Smooth muscle cell (in vitro differentiated cells): ENCODE measurements around the gene TYRO3. TPM values are rescaled to one million over a fixed set of nuclear protein-coding genes. Genes with fewer than 3 reads are reported as not detected.

Source experiments
- DNase-seq: peaks from one replicate; lab custom pipeline; 2025; ENCODE audit not compliant: unreplicated experiment; lab: John Stamatoyannopoulos, UW
- H2AFZ ChIP-seq: fragments of 200-600 bp; sonication (generic); 2 replicates; pipeline ENCODE4 v1.6.0; 2016; ENCODE audit warnings: antibody characterized with exemption, low read depth, mild to moderate bottlenecking
- H3F3A ChIP-seq: fragments of 200-600 bp; sonication (generic); 2 replicates; pipeline ENCODE4 v1.6.0; 2017; ENCODE audit warnings: antibody characterized with exemption, low read depth
- H3K27ac ChIP-seq: fragments of 200-600 bp; sonication (generic); 2 replicates; pipeline ENCODE4 v1.5.1; 2016; ENCODE audit warnings: low read depth, mild to moderate bottlenecking
- H3K27me3 ChIP-seq: fragments of 200-600 bp; sonication (generic); 2 replicates; pipeline ENCODE4 v1.6.1; 2016; ENCODE audit warnings: low read depth, mild to moderate bottlenecking
- H3K36me3 ChIP-seq: fragments of 200-600 bp; sonication (generic); 2 replicates; pipeline ENCODE4 v1.5.1; 2016; ENCODE audit warnings: low read depth
- H3K4me1 ChIP-seq: fragments of 200-600 bp; sonication (generic); 2 replicates; pipeline ENCODE4 v1.5.1; 2016; ENCODE audit warnings: low read depth
- H3K4me2 ChIP-seq: fragments of 200-600 bp; sonication (generic); 2 replicates; pipeline ENCODE4 v1.6.0; 2016; ENCODE audit warnings: mild to moderate bottlenecking
- H3K4me3 ChIP-seq: fragments of 200-600 bp; sonication (generic); 2 replicates; pipeline ENCODE4 v1.5.1; 2016; ENCODE audit warnings: mild to moderate bottlenecking
- H3K79me2 ChIP-seq: fragments of 200-600 bp; sonication (generic); 2 replicates; pipeline ENCODE4 v1.6.0; 2016; ENCODE audit warnings: low read depth, mild to moderate bottlenecking
- H3K9ac ChIP-seq: fragments of 200-600 bp; sonication (generic); 2 replicates; pipeline ENCODE4 v1.6.0; 2016; ENCODE audit warnings: low read depth
- H3K9me3 ChIP-seq: fragments of 200-600 bp; sonication (generic); replicated peaks from 2 replicates; pipeline ENCODE4 v1.5.1; 2016; ENCODE audit warnings: low read depth
- H4K20me1 ChIP-seq: fragments of 200-600 bp; sonication (generic); 2 replicates; pipeline ENCODE4 v1.6.0; 2016; ENCODE audit warnings: low read depth
- CTCF ChIP-seq: fragments of 200-600 bp; sonication (generic); IDR thresholded peaks from 2 replicates; pipeline ENCODE4 v1.5.1; 2017; ENCODE audit warnings: borderline replicate concordance, mild to moderate bottlenecking, antibody characterized with exemption; ENCODE audit not compliant: insufficient read depth, poor library complexity, severe bottlenecking
- WGBS: methylation state at CpG from one replicate; pipeline ENCODE4 v1.1.7; 2016; ENCODE audit warnings: low lambda C conversion rate; 5-methylcytosine and 5-hydroxymethylcytosine counted together
- polyA plus RNA-seq: library from polyadenylated mRNA; unstranded; fragments of >200 nt; fragmentation: Nextera tagmentation; extraction: Ambion mirVana; gene quantifications from 2 replicates; pipeline ENCODE4 v1.2.1, GENCODE V29; 2016
- total RNA-seq: library from RNA; depleted of rRNA; stranded (reverse); fragments of >200 nt; gene quantifications from 2 replicates; pipeline ENCODE4 v1.2.3, GENCODE V29; 2014

Gene TYRO3
- total and polyA plus RNA-seq, 2 experiments from 2014 or later, result 11.5 to 20.5 TPM

- TF ChIP-seq CTCF, result no peak
- H3K79me2 ChIP-seq, result no peaks in the 10 kb centered on the region
- H3K4me2 ChIP-seq, result peak overlapping the region; percentile 35
- no peak overlapping the region for H3K4me3 ChIP-seq
- H3K36me3 ChIP-seq, result no peaks in the 10 kb centered on the region
- peaks cover 56% of the 10 kb centered on the region for H3K4me1 ChIP-seq
- H4K20me1 ChIP-seq, result no peaks in the 10 kb centered on the region
- H3K27ac ChIP-seq, result no peak overlapping the region
- H3F3A ChIP-seq, result peaks cover 15% of the 10 kb centered on the region
- no peak for DNase-seq
- H3K9me3 ChIP-seq, result no peaks in the 10 kb centered on the region
- no peaks in the 10 kb centered on the region for H3K27me3 ChIP-seq
- WGBS, result 52% methylated on average over 5 of the region's 5 CpGs
- H2AFZ ChIP-seq, result no peak overlapping the region
- H3K9ac ChIP-seq, result no peak overlapping the region
Measured at GRCh38 chr15:41562244-41562643, 3.2 kb downstream of the TYRO3 start.

DNA sequence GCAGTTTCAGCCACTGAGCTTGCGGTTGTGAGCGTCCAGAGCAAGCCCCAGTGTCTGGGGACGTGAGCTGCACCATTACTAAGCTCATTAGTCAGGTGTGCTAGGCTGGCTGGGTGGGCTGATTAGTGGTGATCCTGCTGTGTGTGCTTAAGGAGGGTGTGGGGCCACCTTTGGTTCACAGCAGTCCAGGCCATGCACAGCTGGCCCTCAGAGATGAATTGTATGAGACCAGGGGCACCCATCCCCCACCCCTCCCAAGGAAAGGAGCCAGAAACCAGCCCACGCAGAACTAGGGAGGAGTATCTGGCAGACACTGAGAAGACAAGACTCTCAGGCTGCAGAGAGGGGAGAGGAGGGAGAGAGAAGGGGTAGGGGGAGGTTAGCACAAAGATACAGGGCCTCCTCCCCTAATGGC is 3.8 kb downstream of the TYRO3 start:
- no peaks in the 10 kb centered on the region for H3K9me3 ChIP-seq
- no peak overlapping the region for H3K27ac ChIP-seq
- H3K27me3 ChIP-seq, result no peaks in the 10 kb centered on the region
- H4K20me1 ChIP-seq, result no peaks in the 10 kb centered on the region
- no peak overlapping the region for H3K4me3 ChIP-seq
- no peak for TF ChIP-seq CTCF
- H2AFZ ChIP-seq, result no peak overlapping the region
- H3K79me2 ChIP-seq, result no peaks in the 10 kb centered on the region
- H3K4me1 ChIP-seq, result peaks cover 61% of the 10 kb centered on the region
- H3K4me2 ChIP-seq, result peak overlapping the region; percentile 35
- no peak for DNase-seq
- H3K9ac ChIP-seq, result no peak overlapping the region
- H3F3A ChIP-seq, result peaks cover 14% of the 10 kb centered on the region
- 52% methylated on average over 4 of the region's 4 CpGs for WGBS
- no peaks in the 10 kb centered on the region for H3K36me3 ChIP-seq

DNA sequence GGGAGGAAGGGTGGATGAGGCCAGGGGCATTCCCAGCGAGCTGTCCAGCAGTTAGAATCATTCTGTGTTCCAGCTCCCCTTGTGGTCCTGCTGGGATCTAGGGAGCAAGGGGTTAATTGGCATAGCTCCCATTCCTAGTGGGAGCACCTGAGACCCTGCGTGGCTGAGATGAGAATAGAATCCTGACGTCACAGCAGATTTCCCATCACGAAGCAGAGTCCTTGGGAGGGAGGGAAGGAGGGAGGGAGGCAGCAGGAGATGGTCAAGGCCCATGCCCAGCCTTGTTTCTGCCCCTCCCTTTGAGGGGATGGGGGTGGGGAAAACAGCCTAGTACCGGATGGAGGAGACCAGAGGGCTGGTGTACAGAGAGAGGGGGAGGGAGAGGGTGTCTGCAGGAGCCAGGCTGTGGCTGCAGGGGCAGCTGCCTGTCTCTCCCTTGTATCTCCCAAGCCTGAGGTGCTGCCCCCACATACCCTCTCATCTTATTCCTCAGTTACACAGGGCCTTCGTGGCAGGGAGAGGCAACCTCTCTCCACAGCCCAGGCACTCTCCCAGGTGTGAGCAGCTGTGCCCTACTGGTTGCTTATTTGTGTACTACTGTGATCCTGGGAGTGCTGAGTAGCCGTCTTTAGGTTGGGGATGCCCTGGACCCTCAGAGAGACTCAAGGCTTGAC is 5.4 kb downstream of the TYRO3 start:
- H3K4me2 ChIP-seq, result no peak overlapping the region
- H3K27ac ChIP-seq, result no peak overlapping the region
- H3K79me2 ChIP-seq, result no peaks in the 10 kb centered on the region
- no peaks in the 10 kb centered on the region for H3K27me3 ChIP-seq
- H2AFZ ChIP-seq, result no peak overlapping the region
- H3K9ac ChIP-seq, result no peak overlapping the region
- no peak overlapping the region for H3K4me3 ChIP-seq
- peaks cover 7% of the 10 kb centered on the region for H3F3A ChIP-seq
- peaks cover 72% of the 10 kb centered on the region for H3K4me1 ChIP-seq
- no peak for TF ChIP-seq CTCF
- no peaks in the 10 kb centered on the region for H3K9me3 ChIP-seq
- H3K36me3 ChIP-seq, result no peaks in the 10 kb centered on the region
- H4K20me1 ChIP-seq, result no peaks in the 10 kb centered on the region
- WGBS, result 26% methylated on average over 7 of the region's 7 CpGs
- DNase-seq, result no peak

GRCh38 chr15:41564960-41565502 is 6.0 kb downstream of the TYRO3 start:
- no peaks in the 10 kb centered on the region for H3K9me3 ChIP-seq
- H4K20me1 ChIP-seq, result no peaks in the 10 kb centered on the region
- H2AFZ ChIP-seq, result no peak overlapping the region
- H3K4me2 ChIP-seq, result no peak overlapping the region
- H3K79me2 ChIP-seq, result no peaks in the 10 kb centered on the region
- no peak overlapping the region for H3K9ac ChIP-seq
- DNase-seq, result no peak
- no peaks in the 10 kb centered on the region for H3K27me3 ChIP-seq
- WGBS, result 58% methylated on average over 8 of the region's 8 CpGs
- no peak overlapping the region for H3K4me3 ChIP-seq
- TF ChIP-seq CTCF, result no peak
- H3K36me3 ChIP-seq, result no peaks in the 10 kb centered on the region
- peaks cover 72% of the 10 kb centered on the region for H3K4me1 ChIP-seq
- H3K27ac ChIP-seq, result no peak overlapping the region
- H3F3A ChIP-seq, result peaks cover 7% of the 10 kb centered on the region
